ENCODE data around the gene DOCK9.

DOCK9 gene

GRCh38 chr13:98977568-98978265 lies at the start of gene DOCK9:
DOCK9 (minus strand) TSS chr13:98978064; CDS start chr13:98977909, 155 bp downstream.
- no peak for DNase-seq

- no peak for DNase-seq
These were observed 49.4 kb upstream of the DOCK9 start for GRCh38 chr13:99027260-99027659.

- no peak for DNase-seq
These were observed 45.1 kb upstream of the DOCK9 start for GRCh38 chr13:99022941-99023340.

GRCh38 chr13:99018418-99019180 lies 40.7 kb upstream of the DOCK9 start:
- DNase-seq: no peak

- DNase-seq: no peak
These were observed 38.0 kb upstream of the DOCK9 start for GRCh38 chr13:99015606-99016490.

GRCh38 chr13:99014522-99014921 lies 36.7 kb upstream of the DOCK9 start:
- no peak for DNase-seq

GRCh38 chr13:99013951-99014350 lies 36.1 kb upstream of the DOCK9 start:
- DNase-seq: no peak

- DNase-seq: no peak
These were observed 34.7 kb upstream of the DOCK9 start for GRCh38 chr13:99012539-99012938.

- DNase-seq: no peak
These were observed 32.2 kb upstream of the DOCK9 start for GRCh38 chr13:99009987-99010551.

GRCh38 chr13:99008577-99008976 lies 30.7 kb upstream of the DOCK9 start:
- DNase-seq: no peak

GRCh38 chr13:99007414-99007986 lies 29.6 kb upstream of the DOCK9 start:
- no peak for DNase-seq

GRCh38 chr13:99005609-99006008 lies 27.7 kb upstream of the DOCK9 start:
- no peak for DNase-seq

GRCh38 chr13:99004978-99005377 lies 27.1 kb upstream of the DOCK9 start:
- DNase-seq: no peak

- DNase-seq: no peak
These were observed 26.1 kb upstream of the DOCK9 start for GRCh38 chr13:99003851-99004471.

GRCh38 chr13:99003186-99003585 lies 25.3 kb upstream of the DOCK9 start:
- DNase-seq: no peak

- DNase-seq: no peak
These were observed 24.4 kb upstream of the DOCK9 start for GRCh38 chr13:99002172-99002710.

GRCh38 chr13:99000137-99000536 lies 22.3 kb upstream of the DOCK9 start:
- DNase-seq: no peak

GRCh38 chr13:98999639-98999952 lies 21.7 kb upstream of the DOCK9 start:
- DNase-seq: no peak

GRCh38 chr13:98998831-98999638 lies 21.2 kb upstream of the DOCK9 start:
- no peak for DNase-seq

GRCh38 chr13:98997738-98998641 lies 20.1 kb upstream of the DOCK9 start:
- no peak for DNase-seq
